Measurements from ENCODE around the gene CAMSAP1.
"Not testable (repeated sequence)": the region's sequence is repeated elsewhere in the genome, so short reads cannot be mapped to it uniquely, and the experiment has no call there.

The CAMSAP1 gene

DNA sequence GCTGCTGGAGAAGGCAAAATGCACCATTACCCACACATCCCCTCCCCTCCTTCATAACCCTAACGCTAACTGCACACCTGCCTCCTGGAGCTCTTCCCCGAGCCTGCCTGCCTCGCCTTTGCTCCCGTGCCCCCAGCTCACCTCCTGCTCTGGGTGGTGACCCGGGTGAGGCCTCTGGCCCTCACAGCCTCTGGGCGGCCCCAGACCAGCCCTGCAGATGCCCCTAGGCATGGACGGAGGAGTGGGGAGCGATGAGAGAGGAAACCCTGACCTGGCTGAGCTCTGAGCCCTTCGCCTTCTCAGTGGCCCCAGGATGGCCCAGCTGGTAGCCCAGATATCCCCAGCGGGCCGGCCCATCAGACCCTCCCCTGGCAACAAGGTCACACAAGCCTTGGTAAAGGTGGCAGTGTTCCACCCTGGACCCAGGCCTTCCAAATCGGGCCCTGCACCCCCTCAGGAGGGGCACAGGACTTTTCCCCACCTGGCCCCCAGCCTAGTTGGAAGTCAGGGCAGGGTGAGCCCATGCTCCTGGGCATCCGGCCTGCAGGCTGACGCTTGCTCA lies 14.5 kb upstream of the CAMSAP1 start:
- no peak for DNase-seq (ENCODE audit: low read depth)
- TF ChIP-seq, protein P1, sequence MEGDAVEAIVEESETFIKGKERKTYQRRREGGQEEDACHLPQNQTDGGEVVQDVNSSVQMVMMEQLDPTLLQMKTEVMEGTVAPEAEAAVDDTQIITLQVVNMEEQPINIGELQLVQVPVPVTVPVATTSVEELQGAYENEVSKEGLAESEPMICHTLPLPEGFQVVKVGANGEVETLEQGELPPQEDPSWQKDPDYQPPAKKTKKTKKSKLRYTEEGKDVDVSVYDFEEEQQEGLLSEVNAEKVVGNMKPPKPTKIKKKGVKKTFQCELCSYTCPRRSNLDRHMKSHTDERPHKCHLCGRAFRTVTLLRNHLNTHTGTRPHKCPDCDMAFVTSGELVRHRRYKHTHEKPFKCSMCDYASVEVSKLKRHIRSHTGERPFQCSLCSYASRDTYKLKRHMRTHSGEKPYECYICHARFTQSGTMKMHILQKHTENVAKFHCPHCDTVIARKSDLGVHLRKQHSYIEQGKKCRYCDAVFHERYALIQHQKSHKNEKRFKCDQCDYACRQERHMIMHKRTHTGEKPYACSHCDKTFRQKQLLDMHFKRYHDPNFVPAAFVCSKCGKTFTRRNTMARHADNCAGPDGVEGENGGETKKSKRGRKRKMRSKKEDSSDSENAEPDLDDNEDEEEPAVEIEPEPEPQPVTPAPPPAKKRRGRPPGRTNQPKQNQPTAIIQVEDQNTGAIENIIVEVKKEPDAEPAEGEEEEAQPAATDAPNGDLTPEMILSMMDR (IDR thresholded peaks at IDR 0.05; ENCODE audit: control insufficient read depth, extremely low read depth, insufficient read depth), result no peak
- H3K4me3 ChIP-seq (ENCODE audit: low read depth, low read length), result no peak overlapping the region

DNA sequence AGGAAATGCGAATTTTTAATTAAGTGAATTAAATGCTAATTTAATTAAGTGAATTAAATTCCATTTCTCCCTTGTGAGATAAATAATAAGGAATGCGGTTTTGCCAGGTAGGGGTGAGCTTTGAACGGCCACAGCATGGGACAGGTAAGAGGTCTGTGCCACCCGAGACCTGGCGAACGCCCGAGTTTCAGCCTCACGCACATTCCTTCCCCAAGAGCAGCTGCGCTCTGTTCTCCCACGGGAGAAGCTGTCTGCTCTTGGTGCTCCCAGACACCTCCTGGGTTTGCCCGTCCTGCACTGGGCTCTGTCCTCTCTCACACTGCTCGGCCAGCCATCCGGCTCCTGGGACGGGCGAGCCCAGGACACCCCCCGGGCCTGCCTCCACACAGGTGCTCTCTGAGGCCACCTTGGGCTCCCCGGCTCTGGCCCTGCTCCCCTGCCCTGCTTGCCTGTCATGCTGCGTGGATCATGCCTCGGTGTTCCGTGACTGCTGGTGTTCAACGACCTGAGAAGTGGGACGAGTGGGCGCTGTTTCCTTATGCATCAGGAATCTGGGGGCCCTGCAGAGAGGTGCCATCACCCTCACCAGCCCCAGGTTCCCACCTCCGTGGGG lies 13.7 kb upstream of the CAMSAP1 start:
- H3K4me3 ChIP-seq (ENCODE audit: low read depth, low read length), result no peak overlapping the region
- no peak for DNase-seq (ENCODE audit: low read depth)
- TF ChIP-seq, protein P1 (IDR thresholded peaks at IDR 0.05; ENCODE audit: control insufficient read depth, extremely low read depth, insufficient read depth), result no peak

GRCh38 chr9:135920256-135920930 lies 13.0 kb upstream of the CAMSAP1 start:
- H3K4me3 ChIP-seq (ENCODE audit: low read depth, low read length), result no peak overlapping the region
- no peak for DNase-seq (ENCODE audit: low read depth)
- TF ChIP-seq, protein P1 (IDR thresholded peaks at IDR 0.05; ENCODE audit: control insufficient read depth, extremely low read depth, insufficient read depth), result no peak

DNA sequence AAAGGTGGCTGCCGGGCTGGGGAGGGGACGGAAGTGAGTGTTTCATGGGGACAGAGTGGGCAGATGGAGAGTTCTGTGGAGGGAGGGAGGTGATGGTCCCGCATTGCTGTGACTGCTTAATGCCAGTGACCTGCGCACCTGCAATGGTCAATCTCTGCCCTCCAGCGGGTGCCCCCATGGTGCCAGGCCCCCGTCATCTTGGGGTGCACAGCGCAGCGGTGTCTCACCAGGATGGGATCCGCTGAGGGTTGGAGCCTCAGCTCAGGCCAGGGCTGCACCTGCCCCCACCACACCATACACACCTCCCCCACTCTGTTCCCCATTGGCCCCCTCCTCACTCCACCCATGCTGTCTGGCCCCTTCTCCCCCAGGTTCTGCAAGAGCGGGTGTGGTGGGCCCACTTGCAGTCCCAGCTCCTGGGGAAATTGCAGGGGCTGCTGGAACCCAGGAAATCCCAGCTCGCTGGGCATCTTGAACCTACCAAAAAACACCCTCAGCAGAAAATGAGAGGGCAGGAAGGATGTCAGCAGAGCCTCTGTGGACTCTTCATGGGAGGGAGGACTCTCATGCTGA lies 12.1 kb upstream of the CAMSAP1 start:
- DNase-seq (ENCODE audit: low read depth), result no peak
- TF ChIP-seq, protein P1 (IDR thresholded peaks at IDR 0.05; ENCODE audit: control insufficient read depth, extremely low read depth, insufficient read depth), result no peak
- no peak overlapping the region for H3K4me3 ChIP-seq (ENCODE audit: low read depth, low read length)

- H3K4me3 ChIP-seq (ENCODE audit: low read depth, low read length); DNase-seq (ENCODE audit: low read depth): not testable (repeated sequence)
These were observed 8.9 kb upstream of the CAMSAP1 start for GRCh38 chr9:135916227-135916626.

DNA sequence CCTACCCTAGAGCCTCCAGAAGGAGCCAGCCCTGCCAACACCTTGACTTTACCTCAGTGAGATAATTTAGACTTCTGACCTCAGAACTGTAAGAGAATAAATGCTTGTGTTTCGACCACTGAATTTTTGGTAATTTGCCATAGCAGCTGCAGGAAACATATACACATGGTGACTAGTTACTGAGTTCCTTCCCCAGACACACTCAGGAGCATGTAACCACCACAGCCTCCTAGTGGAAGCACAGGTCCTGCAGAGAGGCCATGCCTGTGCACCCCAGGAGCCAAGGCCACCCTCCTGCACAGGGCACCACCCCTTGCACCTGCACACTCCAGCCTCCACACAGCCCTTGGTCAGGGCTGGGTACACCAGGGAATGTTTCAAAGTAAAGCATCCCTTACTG lies 7.6 kb upstream of the CAMSAP1 start:
- TF ChIP-seq, protein P1 (IDR thresholded peaks at IDR 0.05; ENCODE audit: control insufficient read depth, extremely low read depth, insufficient read depth), result no peak
- no peak overlapping the region for H3K4me3 ChIP-seq (ENCODE audit: low read depth, low read length)
- no peak for DNase-seq (ENCODE audit: low read depth)

DNA sequence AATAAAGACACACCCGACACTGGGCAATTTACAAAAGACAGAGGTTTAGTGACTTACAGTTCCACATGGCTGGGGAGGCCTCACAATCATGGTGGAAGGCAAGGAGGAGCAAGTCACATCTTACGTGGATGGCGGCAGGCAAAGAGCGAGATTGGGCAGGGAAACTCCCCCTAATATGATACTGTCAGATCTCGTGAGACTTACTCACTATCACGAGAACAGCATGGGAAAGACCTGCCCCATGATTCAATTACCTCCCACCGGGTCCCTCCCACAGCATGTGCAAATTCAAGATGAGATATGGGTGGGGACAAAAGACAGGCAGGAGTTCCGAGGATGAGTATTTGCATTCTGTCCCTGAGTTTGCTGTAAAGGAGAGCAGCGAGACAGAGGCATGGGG lies 3.9 kb upstream of the CAMSAP1 start:
- not testable (repeated sequence) for H3K4me3 ChIP-seq (ENCODE audit: low read depth, low read length); DNase-seq (ENCODE audit: low read depth)
